K562 (cell line): ENCODE data around the gene SH3BP5L. TPM values are rescaled to one million over a fixed set of nuclear protein-coding genes. Genes with fewer than 3 reads are reported as not detected.

Experiments used
- ATAC-seq: fragments of 200-7000 bp; cut with Tn5 transposase; 3 replicates; pipeline ENCODE4 v1.9.1; 2020; ENCODE audit warnings: moderate library complexity
- BruUV-seq: library from RNA; stranded (reverse); fragments of 400-500 nt; replicated peaks from 2 replicates; lab custom pipeline; 2021; lab: Mats Ljungman, UMichigan
- CTCF ChIA-PET: fragments of 300-600 bp; formaldehyde crosslinking; extraction: SDS; loops from one replicate; lab custom pipeline; 2021; ENCODE audit warnings: low intra/inter-chr PET ratio; lab: Yijun Ruan, JAX
- POLR2A ChIA-PET: fragments of 300-600, 350-650 bp; sonication (Branson Sonifier 250); formaldehyde crosslinking; extraction: SDS; loops from one replicate; lab custom pipeline; 2021; ENCODE audit warnings: antibody characterized with exemption, inconsistent platforms; lab: Yijun Ruan, JAX
- DNase-seq, 4 experiments: peaks; one replicate each; pipeline versions ENCODE4 v3.0.0 to v3.0.0-alpha.2; 2011 to 2018; ENCODE audit warnings: low spot score in 3 of 4, mixed read lengths in 3 of 4; ENCODE audit errors: extremely low read depth in 1 of 4
- FAIRE-seq: peaks from 2 replicates; lab custom pipeline; 2011; peaks lifted over from hg19 to GRCh38; lab: Jason Lieb, UNC
- H2AFZ ChIP-seq: 2 replicates; pipeline ENCODE4 v1.6.0; 2011; ENCODE audit warnings: low read depth, low read length, control low read depth, inconsistent platforms
- H3K27ac ChIP-seq: fragments of 200-600 bp; 3 replicates; pipeline ENCODE4 v1.8.0; 2011; ENCODE audit warnings: low read depth, mild to moderate bottlenecking, control low read depth, inconsistent platforms, low read length, moderate library complexity, mixed read lengths; ENCODE audit errors: extremely low read depth
- H3K27me3 ChIP-seq, 2 experiments: fragments of 300-600 bp in 1 of 2; 2 replicates in 1 of 2; 3 replicates in 1 of 2; pipeline versions ENCODE4 v1.6.0 to v1.8.0; 2011; ENCODE audit warnings: inconsistent platforms in 2 of 2, low read length in 2 of 2, mild to moderate bottlenecking in 1 of 2, mixed read lengths in 1 of 2, moderate library complexity in 1 of 2; ENCODE audit not compliant: control insufficient read depth in 2 of 2, insufficient read depth in 2 of 2
- H3K36me3 ChIP-seq: fragments of 300-600 bp; 3 replicates; pipeline ENCODE4 v1.8.0; 2011; ENCODE audit warnings: mild to moderate bottlenecking, low read length, inconsistent platforms; ENCODE audit not compliant: control insufficient read depth, insufficient read depth
- H3K4me1 ChIP-seq, 2 experiments: fragments of 200-600 bp in 1 of 2; replicated peaks in 1 of 2; 2 replicates in 1 of 2; 3 replicates in 1 of 2; pipeline versions ENCODE4 v1.5.1 to v1.8.0; 2011; ENCODE audit warnings: inconsistent platforms in 2 of 2, low read length in 2 of 2, mild to moderate bottlenecking in 1 of 2, mixed read lengths in 1 of 2, moderate library complexity in 1 of 2; ENCODE audit not compliant: control insufficient read depth in 2 of 2, insufficient read depth in 2 of 2
- H3K4me2 ChIP-seq: 2 replicates; pipeline ENCODE4 v1.6.1; 2011; ENCODE audit warnings: low read length, control low read depth, inconsistent platforms, mixed read lengths; ENCODE audit not compliant: insufficient read depth
- H3K4me3 ChIP-seq: fragments of 200-600 bp; sonication (generic), shearing (Covaris generic); 2 replicates; pipeline ENCODE4 v1.5.1; 2016; ENCODE audit warnings: control low read depth, inconsistent platforms
- H3K79me2 ChIP-seq: fragments of 200-600 bp; 3 replicates; pipeline ENCODE4 v1.8.0; 2011; ENCODE audit warnings: low read length, inconsistent platforms; ENCODE audit not compliant: control insufficient read depth, insufficient read depth
- H3K9ac ChIP-seq, 2 experiments: 2 replicates each; pipeline versions ENCODE4 v1.6.0 to v1.6.1; 2011; ENCODE audit warnings: low read depth in 2 of 2, low read length in 2 of 2, control low read depth in 1 of 2, inconsistent platforms in 1 of 2, mild to moderate bottlenecking in 1 of 2, mixed read lengths in 1 of 2; ENCODE audit not compliant: insufficient read depth in 1 of 2
- H3K9me1 ChIP-seq: one replicate; pipeline ENCODE4 v1.6.0; 2011; ENCODE audit warnings: inconsistent platforms, mild to moderate bottlenecking, low read length, moderate library complexity; ENCODE audit not compliant: control insufficient read depth, insufficient read depth
- H3K9me3 ChIP-seq: replicated peaks from 2 replicates; pipeline ENCODE4 v1.5.1; 2011; ENCODE audit warnings: low read depth, low read length, inconsistent platforms; ENCODE audit not compliant: control insufficient read depth, insufficient read depth
- H4K20me1 ChIP-seq: replicated peaks from 2 replicates; pipeline ENCODE4 v1.6.1; 2011; ENCODE audit warnings: low read length, inconsistent platforms, mixed read lengths; ENCODE audit not compliant: control insufficient read depth, insufficient read depth
- CBFA2T3 ChIP-seq: fragments of 450-650 bp; IDR thresholded peaks from 2 replicates; pipeline ENCODE4 v1.6.1; 2017
- CXXC5 ChIP-seq: fragments of 250-450 bp; sonication (Bioruptor Pico); IDR thresholded peaks from 2 replicates; pipeline ENCODE4 v1.8.0; 2022; ENCODE audit warnings: inconsistent platforms, mild to moderate bottlenecking, moderate library complexity
- HCFC1 ChIP-seq: IDR thresholded peaks from 2 replicates; pipeline ENCODE4 v1.6.1; 2012; ENCODE audit warnings: low read depth, low read length, improper control_type of control experiment
- JUN ChIP-seq, 2 experiments: sonication (generic) in 1 of 2; formaldehyde crosslinking in 1 of 2; IDR thresholded peaks; 2 replicates each; pipeline versions ENCODE4 v1.6.1 to v1.8.0; 2012 to 2022; ENCODE audit warnings: borderline replicate concordance in 2 of 2, mild to moderate bottlenecking in 2 of 2, improper control_type of control experiment in 1 of 2, low read depth in 1 of 2, low read length in 1 of 2, missing genetic modification reagents in 1 of 2
- MCM5 ChIP-seq: fragments of 450-650 bp; IDR thresholded peaks from 2 replicates; pipeline ENCODE4 v1.6.1; 2016; ENCODE audit warnings: low read depth
- POLR2A ChIP-seq: fragments of 450-650 bp; conservative IDR thresholded peaks from 2 replicates; pipeline ENCODE4 v1.6.1; 2016
- PRPF4 ChIP-seq: fragments of 200-400 bp; formaldehyde crosslinking; IDR thresholded peaks from one replicate; pipeline ENCODE4 v1.6.1; 2017; ENCODE audit warnings: low read length, low read depth, mild to moderate bottlenecking; ENCODE audit not compliant: insufficient read depth, poor library complexity, severe bottlenecking
- RBBP5 ChIP-seq: fragments of 200-600 bp; sonication (generic); IDR thresholded peaks from 2 replicates; pipeline ENCODE4 v1.6.1; 2012; ENCODE audit warnings: borderline replicate concordance, mild to moderate bottlenecking, low read length, control low read depth, inconsistent platforms; ENCODE audit not compliant: insufficient read depth, poor library complexity, severe bottlenecking
- RBFOX2 ChIP-seq: fragments of 200-400 bp; formaldehyde crosslinking; IDR thresholded peaks from 2 replicates; pipeline ENCODE4 v1.6.1; 2017; ENCODE audit warnings: low read depth, mild to moderate bottlenecking, low read length, moderate library complexity
- SUPT5H ChIP-seq: fragments of 450-650 bp; IDR thresholded peaks from 2 replicates; pipeline ENCODE4 v1.6.1; 2016
- TEAD1 ChIP-seq, 2 experiments: fragments of 450-650 bp in 1 of 2; sonication (generic) in 1 of 2; formaldehyde crosslinking; IDR thresholded peaks; 2 replicates each; pipeline versions ENCODE4 v1.4.0 to v1.8.0; 2020 to 2022; ENCODE audit warnings: mild to moderate bottlenecking in 2 of 2, missing genetic modification reagents in 1 of 2
- TGIF2 ChIP-seq: sonication (generic); formaldehyde crosslinking; IDR thresholded peaks from 2 replicates; pipeline ENCODE4 v1.8.1; 2022; ENCODE audit warnings: mild to moderate bottlenecking, missing genetic modification reagents, moderate library complexity
- ZFP91 ChIP-seq: sonication (generic); formaldehyde crosslinking; IDR thresholded peaks from 2 replicates; pipeline ENCODE4 v1.8.0; 2022; ENCODE audit warnings: mild to moderate bottlenecking, missing genetic modification reagents
- ZNF274 ChIP-seq: IDR thresholded peaks from 2 replicates; pipeline ENCODE4 v1.6.1; 2011; ENCODE audit warnings: low read depth, mild to moderate bottlenecking, low read length, moderate library complexity, borderline replicate concordance
- WGBS: fragments of 100-300 bp; shearing (Covaris generic); methylation state at CpG from one replicate; pipeline ENCODE4 v1.1.6; 2016; ENCODE audit warnings: low coverage, mixed read lengths; ENCODE audit not compliant: insufficient coverage; ENCODE audit errors: missing lambda C conversion rate; 5-methylcytosine and 5-hydroxymethylcytosine counted together
- in situ Hi-C: fragments of 300-500 bp; cut with MboI; formaldehyde crosslinking; loops from 4 replicates; pipeline ENCODE4 v1.15.0; 2018; ENCODE audit warnings: inconsistent platforms, mixed read lengths
- intact Hi-C: fragments of 100-400 bp; cut with micrococcal nuclease; formaldehyde crosslinking; loops from 2 replicates; pipeline ENCODE4 v1.14.2; 2022
- polyA plus RNA-seq, 8 experiments: library from polyadenylated mRNA; depleted of rRNA in 4 of 8; stranded (reverse) in 5 of 8; unstranded in 3 of 8; fragments of >200 nt; fragmentation: Nextera tagmentation in 2 of 8; fragmentation: Illumina TruSeq in 1 of 8; extraction: Ambion mirVana in 2 of 8; extraction: Trizol in 1 of 8; gene quantifications; 2 replicates each; pipeline versions ENCODE4 v1.2.1 to v1.2.3, GENCODE V29; 2011 to 2014; ENCODE audit warnings: inconsistent platforms in 1 of 8, missing spikeins in 1 of 8
- total RNA-seq, 7 experiments: library from RNA; depleted of rRNA in 6 of 7; stranded (reverse); fragments of >200 nt in 6 of 7; fragmentation: Illumina TruSeq in 2 of 7; extraction: Trizol in 2 of 7; gene quantifications; 2 replicates each; pipeline versions ENCODE4 v1.2.1 to v1.2.3, GENCODE V29; 2011 to 2021; ENCODE audit warnings: low replicate concordance in 1 of 7
- TF ChIP-seq, protein P1 (sequence below): sonication (generic); formaldehyde crosslinking; IDR thresholded peaks from 2 replicates; pipeline ENCODE4 v1.8.0; 2023; ENCODE audit warnings: missing genetic modification reagents, mild to moderate bottlenecking, borderline replicate concordance

The SH3BP5L gene
- total and polyA plus RNA-seq, 9 of the 15 experiments (the other 6 are each of a cell fraction or from before 2014, with no cell fraction given), result 1.9 to 26.5 (median 15.8) TPM

- Histone ChIP-seq H3K9ac (peak overlapping the region in 1 of 2 experiments; percentile 31; a peak in 1 of 4 replicates), H3K4me2 (no peak overlapping the region), H3K4me3 (no peak overlapping the region), H3K9me3 (no peaks in the 10 kb centered on the region), H3K4me1 (peaks cover 17 to 32% of the 10 kb centered on the region in 2 experiments; a peak in 4 of 5 replicates), H3K27ac (no peak overlapping the region; the same call in 2 of the 3 replicates), H3K9me1 (peaks cover 3% of the 10 kb centered on the region), H3K79me2 (peaks cover 36% of the 10 kb centered on the region), H4K20me1 (peaks cover 4% of the 10 kb centered on the region; the same call in 1 of the 2 replicates), H3K36me3 (peaks cover 99% of the 10 kb centered on the region), H2AFZ (no peak overlapping the region), H3K27me3 (no peaks in the 10 kb centered on the region)
- CTCF ChIA-PET, result no interaction called here
- peak in 1 of 4 experiments; percentile 32 for DNase-seq
- peak; percentile 18 for ATAC-seq
- POLR2A ChIA-PET, result interaction anchor here (0.9 to 2.5 kb wide), 3 partner anchors 8 to 13 kb away, joined by 3 to 14 read pairs (median 6); partner anchors contain the start of gene ZNF672
- WGBS, result 83% methylated on average over 2 of the region's 2 CpGs
- FAIRE-seq, result no peak
- in situ Hi-C loops (no loop called here), intact Hi-C loops (no loop called here)
- BruUV-seq, result no TSS peak
- TF ChIP-seq, protein P1, sequence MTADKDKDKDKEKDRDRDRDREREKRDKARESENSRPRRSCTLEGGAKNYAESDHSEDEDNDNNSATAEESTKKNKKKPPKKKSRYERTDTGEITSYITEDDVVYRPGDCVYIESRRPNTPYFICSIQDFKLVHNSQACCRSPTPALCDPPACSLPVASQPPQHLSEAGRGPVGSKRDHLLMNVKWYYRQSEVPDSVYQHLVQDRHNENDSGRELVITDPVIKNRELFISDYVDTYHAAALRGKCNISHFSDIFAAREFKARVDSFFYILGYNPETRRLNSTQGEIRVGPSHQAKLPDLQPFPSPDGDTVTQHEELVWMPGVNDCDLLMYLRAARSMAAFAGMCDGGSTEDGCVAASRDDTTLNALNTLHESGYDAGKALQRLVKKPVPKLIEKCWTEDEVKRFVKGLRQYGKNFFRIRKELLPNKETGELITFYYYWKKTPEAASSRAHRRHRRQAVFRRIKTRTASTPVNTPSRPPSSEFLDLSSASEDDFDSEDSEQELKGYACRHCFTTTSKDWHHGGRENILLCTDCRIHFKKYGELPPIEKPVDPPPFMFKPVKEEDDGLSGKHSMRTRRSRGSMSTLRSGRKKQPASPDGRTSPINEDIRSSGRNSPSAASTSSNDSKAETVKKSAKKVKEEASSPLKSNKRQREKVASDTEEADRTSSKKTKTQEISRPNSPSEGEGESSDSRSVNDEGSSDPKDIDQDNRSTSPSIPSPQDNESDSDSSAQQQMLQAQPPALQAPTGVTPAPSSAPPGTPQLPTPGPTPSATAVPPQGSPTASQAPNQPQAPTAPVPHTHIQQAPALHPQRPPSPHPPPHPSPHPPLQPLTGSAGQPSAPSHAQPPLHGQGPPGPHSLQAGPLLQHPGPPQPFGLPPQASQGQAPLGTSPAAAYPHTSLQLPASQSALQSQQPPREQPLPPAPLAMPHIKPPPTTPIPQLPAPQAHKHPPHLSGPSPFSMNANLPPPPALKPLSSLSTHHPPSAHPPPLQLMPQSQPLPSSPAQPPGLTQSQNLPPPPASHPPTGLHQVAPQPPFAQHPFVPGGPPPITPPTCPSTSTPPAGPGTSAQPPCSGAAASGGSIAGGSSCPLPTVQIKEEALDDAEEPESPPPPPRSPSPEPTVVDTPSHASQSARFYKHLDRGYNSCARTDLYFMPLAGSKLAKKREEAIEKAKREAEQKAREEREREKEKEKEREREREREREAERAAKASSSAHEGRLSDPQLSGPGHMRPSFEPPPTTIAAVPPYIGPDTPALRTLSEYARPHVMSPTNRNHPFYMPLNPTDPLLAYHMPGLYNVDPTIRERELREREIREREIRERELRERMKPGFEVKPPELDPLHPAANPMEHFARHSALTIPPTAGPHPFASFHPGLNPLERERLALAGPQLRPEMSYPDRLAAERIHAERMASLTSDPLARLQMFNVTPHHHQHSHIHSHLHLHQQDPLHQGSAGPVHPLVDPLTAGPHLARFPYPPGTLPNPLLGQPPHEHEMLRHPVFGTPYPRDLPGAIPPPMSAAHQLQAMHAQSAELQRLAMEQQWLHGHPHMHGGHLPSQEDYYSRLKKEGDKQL (CRISPR knock-in tag), result no peak
- peak; percentile 67; the same call in 1 of the 2 replicates for TF ChIP-seq POLR2A
- no peak for TF ChIP-seq CXXC5
- no peak for TF ChIP-seq JUN (IDR thresholded peaks at IDR 0.05; ENCODE audit: borderline replicate concordance, low read depth, low read length)
- TF ChIP-seq JUN (CRISPR knock-in tag; IDR thresholded peaks at IDR 0.05; ENCODE audit: borderline replicate concordance), result no peak
- no peak for TF ChIP-seq CBFA2T3
- TF ChIP-seq MCM5, result no peak
- peak; percentile 48 for TF ChIP-seq SUPT5H
- TF ChIP-seq TEAD1 (CRISPR knock-in tag; IDR thresholded peaks at IDR 0.05), result no peak
- no peak for TF ChIP-seq TGIF2
- no peak for TF ChIP-seq ZFP91 (CRISPR knock-in tag)
- no peak for TF ChIP-seq PRPF4
- TF ChIP-seq RBBP5, result no peak
- no peak for TF ChIP-seq HCFC1
- peak; percentile 42 for TF ChIP-seq RBFOX2
- TF ChIP-seq ZNF274, result no peak
Observed at GRCh38 chr1:248851390-248851789, 25.7 kb upstream of the SH3BP5L start.
